Measurements from ENCODE around the gene IL27RA.

DNA sequence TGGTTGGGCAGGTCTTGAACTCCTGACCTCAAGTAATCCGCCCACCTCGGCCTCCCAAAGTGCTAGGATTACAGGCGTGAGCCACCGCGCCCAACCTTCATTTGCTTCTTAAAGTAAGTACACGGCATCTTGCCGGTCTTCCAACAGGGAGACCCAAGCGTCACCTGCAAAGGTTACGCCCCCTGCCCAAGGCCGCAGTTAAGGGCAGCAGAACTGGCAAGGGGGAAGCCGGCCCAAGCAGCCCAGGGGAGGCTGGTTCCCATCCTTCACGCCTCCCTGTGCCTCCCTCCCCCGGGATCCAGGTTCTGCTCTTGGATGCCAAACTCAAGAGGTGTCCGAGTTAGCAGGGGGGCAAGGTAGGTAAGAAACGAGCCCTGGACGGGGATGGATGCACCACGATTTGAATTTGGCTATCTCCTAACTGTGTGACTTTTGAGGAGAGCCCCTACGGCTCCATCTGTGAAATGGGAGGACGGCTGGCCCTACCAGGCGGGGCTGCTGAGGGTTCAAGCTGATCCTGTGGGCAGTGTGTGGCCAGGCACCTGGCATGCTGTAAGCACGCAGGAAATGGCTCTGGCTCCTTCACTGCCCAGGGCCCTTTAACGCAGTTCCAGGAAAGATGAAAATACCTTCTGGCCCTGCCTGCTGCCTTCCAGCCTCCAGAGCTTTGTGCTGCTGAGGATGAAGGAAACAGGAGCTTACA, 34.5 kb upstream of the IL27RA start:
- no peak for TF ChIP-seq POLR2A (IDR thresholded peaks at IDR 0.05; ENCODE audit: low read length)
- no peak for TF ChIP-seq GATA1 (IDR thresholded peaks at IDR 0.05; ENCODE audit: low read depth, low read length)

Data from erythroblast (primary cell).